RWPE2 (cell line): ENCODE results near the gene ALDH1L1.
"Not testable (repeated sequence)": the region's sequence is repeated elsewhere in the genome, so short reads cannot be mapped to it uniquely, and the experiment has no call there.

Experiments
- ATAC-seq: fragments of 200-7000 bp; cut with Tn5 transposase; 3 replicates; pipeline ENCODE4 v1.9.1; 2021; ENCODE audit warnings: low read depth
- DNase-seq: peaks from one replicate; pipeline ENCODE4 v3.0.0-alpha.2; 2020; ENCODE audit warnings: low spot score
- H3K27ac ChIP-seq: fragments of 450-650 bp; 2 replicates; pipeline ENCODE4 v1.5.1; 2017; ENCODE audit warnings: mild to moderate bottlenecking; ENCODE audit not compliant: poor library complexity, severe bottlenecking
- H3K27me3 ChIP-seq: fragments of 250-450 bp; sonication (Bioruptor Pico); 2 replicates; pipeline ENCODE4 v1.5.1; 2021; ENCODE audit warnings: mild to moderate bottlenecking, moderate library complexity; ENCODE audit not compliant: insufficient read depth, poor library complexity, severe bottlenecking
- H3K36me3 ChIP-seq: fragments of 250-450 bp; sonication (Bioruptor Pico); 2 replicates; pipeline ENCODE4 v1.5.1; 2020; ENCODE audit warnings: low read depth, mild to moderate bottlenecking, moderate library complexity
- H3K4me1 ChIP-seq: fragments of 250-450 bp; sonication (Bioruptor Pico); 2 replicates; pipeline ENCODE4 v1.5.1; 2021; ENCODE audit warnings: mild to moderate bottlenecking, moderate library complexity; ENCODE audit not compliant: insufficient read depth, poor library complexity, severe bottlenecking
- H3K4me3 ChIP-seq: fragments of 250-450 bp; sonication (Bioruptor Pico); 2 replicates; pipeline ENCODE4 v1.5.1; 2021; ENCODE audit warnings: mild to moderate bottlenecking, moderate library complexity; ENCODE audit not compliant: severe bottlenecking
- H3K9me3 ChIP-seq: fragments of 250-450 bp; sonication (Bioruptor Pico); 2 replicates; pipeline ENCODE4 v1.5.1; 2021; ENCODE audit warnings: mild to moderate bottlenecking, moderate library complexity; ENCODE audit not compliant: severe bottlenecking
- TF ChIP-seq, protein P1 (sequence below): fragments of 450-650 bp; IDR thresholded peaks from one replicate; pipeline ENCODE4 v1.5.1; 2017; ENCODE audit warnings: mild to moderate bottlenecking, moderate library complexity; ENCODE audit not compliant: poor library complexity, severe bottlenecking

Gene ALDH1L1

GRCh38 chr3:126076140-126076539 lies 104.2 kb downstream of the ALDH1L1 start:
- TF ChIP-seq, protein P1, sequence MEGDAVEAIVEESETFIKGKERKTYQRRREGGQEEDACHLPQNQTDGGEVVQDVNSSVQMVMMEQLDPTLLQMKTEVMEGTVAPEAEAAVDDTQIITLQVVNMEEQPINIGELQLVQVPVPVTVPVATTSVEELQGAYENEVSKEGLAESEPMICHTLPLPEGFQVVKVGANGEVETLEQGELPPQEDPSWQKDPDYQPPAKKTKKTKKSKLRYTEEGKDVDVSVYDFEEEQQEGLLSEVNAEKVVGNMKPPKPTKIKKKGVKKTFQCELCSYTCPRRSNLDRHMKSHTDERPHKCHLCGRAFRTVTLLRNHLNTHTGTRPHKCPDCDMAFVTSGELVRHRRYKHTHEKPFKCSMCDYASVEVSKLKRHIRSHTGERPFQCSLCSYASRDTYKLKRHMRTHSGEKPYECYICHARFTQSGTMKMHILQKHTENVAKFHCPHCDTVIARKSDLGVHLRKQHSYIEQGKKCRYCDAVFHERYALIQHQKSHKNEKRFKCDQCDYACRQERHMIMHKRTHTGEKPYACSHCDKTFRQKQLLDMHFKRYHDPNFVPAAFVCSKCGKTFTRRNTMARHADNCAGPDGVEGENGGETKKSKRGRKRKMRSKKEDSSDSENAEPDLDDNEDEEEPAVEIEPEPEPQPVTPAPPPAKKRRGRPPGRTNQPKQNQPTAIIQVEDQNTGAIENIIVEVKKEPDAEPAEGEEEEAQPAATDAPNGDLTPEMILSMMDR = no peak
- ATAC-seq = no peak

GRCh38 chr3:126070146-126070545 lies 110.2 kb downstream of the ALDH1L1 start:
- H3K36me3 ChIP-seq = no peaks in the 10 kb centered on the region
- ATAC-seq = no peak
- TF ChIP-seq, protein P1 = no peak

More at GRCh38 chr3:126076140-126076539, 104.2 kb downstream of the ALDH1L1 start:
- Histone ChIP-seq H3K27me3 (no peaks in the 10 kb centered on the region), H3K36me3 (no peaks in the 10 kb centered on the region), H3K27ac (no peak overlapping the region), H3K4me1 (peaks cover 2% of the 10 kb centered on the region), H3K4me3 (no peak overlapping the region), H3K9me3 (no peaks in the 10 kb centered on the region)
- no peak for DNase-seq

DNA sequence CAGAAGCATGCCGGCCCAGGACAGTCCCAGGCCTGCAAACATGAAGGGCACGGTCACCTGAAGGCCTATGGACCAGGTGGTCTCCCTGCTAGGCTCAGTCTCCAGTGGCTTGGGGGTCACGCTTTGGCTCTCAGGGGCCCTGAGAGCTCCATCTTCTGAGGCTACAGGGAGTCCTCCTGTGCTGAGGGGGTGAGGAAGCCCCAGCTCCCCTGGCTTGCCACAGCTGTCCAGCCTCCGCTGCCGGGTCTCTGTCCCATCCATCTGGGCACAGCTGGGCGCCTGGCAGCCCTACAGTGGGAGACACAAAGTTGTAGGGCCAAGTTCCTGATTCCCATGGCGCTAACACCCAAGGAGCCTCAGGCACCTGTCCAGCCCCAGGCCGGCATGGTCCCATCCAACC lies 112.4 kb downstream of the ALDH1L1 start:
- Histone ChIP-seq H3K36me3 (no peaks in the 10 kb centered on the region), H3K4me1 (no peaks in the 10 kb centered on the region), H3K27me3 (no peaks in the 10 kb centered on the region), H3K9me3 (no peaks in the 10 kb centered on the region), H3K4me3 (no peak overlapping the region), H3K27ac (no peak overlapping the region)
- TF ChIP-seq, protein P1 = no peak
- no peak for DNase-seq
- no peak for ATAC-seq

More at GRCh38 chr3:126070146-126070545, 110.2 kb downstream of the ALDH1L1 start:
- H3K4me1 ChIP-seq = no peaks in the 10 kb centered on the region
- no peaks in the 10 kb centered on the region for H3K9me3 ChIP-seq
- H3K27ac ChIP-seq = no peak overlapping the region
- H3K4me3 ChIP-seq = no peak overlapping the region
- H3K27me3 ChIP-seq = no peaks in the 10 kb centered on the region
- no peak for DNase-seq

DNA sequence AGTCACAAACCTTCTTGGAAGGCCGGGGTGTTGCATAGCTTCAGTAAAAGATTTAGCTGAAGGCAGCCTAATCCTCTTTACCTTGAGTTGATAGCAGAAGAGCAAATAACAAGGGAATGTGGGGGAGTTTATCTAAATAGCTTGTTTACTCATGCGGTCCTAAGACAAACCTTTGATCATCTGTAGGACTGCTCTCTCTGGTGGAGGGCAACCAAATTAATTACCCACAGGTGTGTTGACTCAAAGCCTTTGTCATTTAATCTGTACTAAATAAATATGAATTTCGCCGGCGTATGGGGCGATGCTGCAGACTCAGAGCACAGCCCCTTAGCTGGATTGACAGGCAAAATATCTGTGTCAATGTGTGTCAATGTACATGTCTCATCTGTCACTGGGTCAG lies 113.7 kb downstream of the ALDH1L1 start:
- H3K4me1 ChIP-seq, ATAC-seq, H3K27me3 ChIP-seq, H3K36me3 ChIP-seq, H3K4me3 ChIP-seq, H3K9me3 ChIP-seq, H3K27ac ChIP-seq, DNase-seq: not testable (repeated sequence)

DNA sequence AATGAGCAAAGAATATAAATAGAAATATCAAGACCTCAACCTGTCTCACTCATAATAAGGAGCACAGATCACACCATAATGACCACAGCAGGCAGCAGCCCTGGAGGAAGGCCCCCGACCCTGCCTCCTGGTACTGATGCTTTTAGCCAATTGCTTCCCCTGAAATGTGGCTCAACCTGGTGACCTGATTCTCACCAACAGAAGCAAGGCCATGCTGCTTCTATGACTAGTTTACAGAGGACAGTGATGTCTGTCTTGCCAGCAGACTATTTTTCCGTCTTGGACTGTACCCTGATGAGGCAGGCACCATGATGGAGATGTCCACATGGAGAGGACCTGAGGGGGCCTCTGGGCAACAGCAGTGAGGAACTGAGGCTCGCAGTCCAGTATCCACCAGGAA lies 114.5 kb downstream of the ALDH1L1 start:
- Histone ChIP-seq H3K36me3 (no peaks in the 10 kb centered on the region), H3K27me3 (no peaks in the 10 kb centered on the region), H3K4me1 (no peaks in the 10 kb centered on the region), H3K9me3 (no peaks in the 10 kb centered on the region), H3K4me3 (no peak overlapping the region), H3K27ac (no peak overlapping the region)
- ATAC-seq (no peak), DNase-seq (no peak)
- TF ChIP-seq, protein P1 = no peak
